ENCODE data around the gene TTC31. TPM values are rescaled to one million over a fixed set of nuclear protein-coding genes. Genes with fewer than 3 reads are reported as not detected.
A peak's percentile ranks its signal among the peaks of the same experiment; 100 is the strongest.

Gene TTC31
- total RNA-seq, 1 donor from 2014 or later = 19.1 TPM

- Histone ChIP-seq H3K36me3 (ENCODE audit: control insufficient read depth, insufficient read depth, low read length) (no peaks in the 10 kb centered on the region), H3K27me3 (ENCODE audit: control insufficient read depth, insufficient read depth, low read length) (peaks cover 17% of the 10 kb centered on the region), H3K4me3 (ENCODE audit: low read depth, low read length) (no peak overlapping the region)
- TF ChIP-seq CTCF (IDR thresholded peaks at IDR 0.05; ENCODE audit: insufficient read depth, low read length, poor library complexity, severe bottlenecking) = no peak
- DNase-seq (ENCODE audit: low read depth) = no peak
These were observed 22.8 kb downstream of the TTC31 start for GRCh38 chr2:74505448-74506246.

GRCh38 chr2:74507145-74507925 lies 24.5 kb downstream of the TTC31 start, which contains the start of gene PCGF1:
TSS of gene PCGF1 (minus strand) at chr2:74507695. CDS start at chr2:74507668, 27 bp downstream.
- H3K36me3 ChIP-seq (ENCODE audit: control insufficient read depth, insufficient read depth, low read length) = no peaks in the 10 kb centered on the region

GRCh38 chr2:74507926-74508520 lies 25.1 kb downstream of the TTC31 start:
- Histone ChIP-seq H3K4me3 (ENCODE audit: low read depth, low read length) (peak overlapping the region; percentile 89), H3K36me3 (ENCODE audit: control insufficient read depth, insufficient read depth, low read length) (no peaks in the 10 kb centered on the region), H3K27me3 (ENCODE audit: control insufficient read depth, insufficient read depth, low read length) (peaks cover 22% of the 10 kb centered on the region)
- TF ChIP-seq CTCF (IDR thresholded peaks at IDR 0.05; ENCODE audit: insufficient read depth, low read length, poor library complexity, severe bottlenecking) = no peak
- DNase-seq (ENCODE audit: low read depth) = no peak

More at GRCh38 chr2:74507145-74507925, 24.5 kb downstream of the TTC31 start, which contains the start of gene PCGF1:
- Histone ChIP-seq H3K4me3 (ENCODE audit: low read depth, low read length) (peak within 1 kb of the TSS; percentile 89), H3K27me3 (ENCODE audit: control insufficient read depth, insufficient read depth, low read length) (peaks cover 19% of the 10 kb centered on the region)
- peak; percentile 91 for DNase-seq (ENCODE audit: low read depth)
- TF ChIP-seq CTCF (IDR thresholded peaks at IDR 0.05; ENCODE audit: insufficient read depth, low read length, poor library complexity, severe bottlenecking) = peak; percentile 43

GRCh38 chr2:74510272-74510671 lies 27.4 kb downstream of the TTC31 start:
- TF ChIP-seq CTCF (IDR thresholded peaks at IDR 0.05; ENCODE audit: insufficient read depth, low read length, poor library complexity, severe bottlenecking) = no peak
- no peak overlapping the region for H3K4me3 ChIP-seq (ENCODE audit: low read depth, low read length)
- peaks cover 45% of the 10 kb centered on the region for H3K27me3 ChIP-seq (ENCODE audit: control insufficient read depth, insufficient read depth, low read length)
- H3K36me3 ChIP-seq (ENCODE audit: control insufficient read depth, insufficient read depth, low read length) = no peaks in the 10 kb centered on the region
- DNase-seq (ENCODE audit: low read depth) = no peak

GRCh38 chr2:74511104-74511989 lies 28.5 kb downstream of the TTC31 start:
- DNase-seq (ENCODE audit: low read depth) = no peak
- no peaks in the 10 kb centered on the region for H3K36me3 ChIP-seq (ENCODE audit: control insufficient read depth, insufficient read depth, low read length)
- H3K27me3 ChIP-seq (ENCODE audit: control insufficient read depth, insufficient read depth, low read length) = peaks cover 56% of the 10 kb centered on the region
- H3K4me3 ChIP-seq (ENCODE audit: low read depth, low read length) = no peak overlapping the region
- TF ChIP-seq CTCF (IDR thresholded peaks at IDR 0.05; ENCODE audit: insufficient read depth, low read length, poor library complexity, severe bottlenecking) = no peak
